WI38 (cell line): ENCODE data around the gene FAM117B.
"Not testable (repeated sequence)": the region's sequence is repeated elsewhere in the genome, so short reads cannot be mapped to it uniquely, and the experiment has no call there.

ENCODE experiments used
- H3K4me3 ChIP-seq: 2 replicates; pipeline ENCODE4 v1.5.1; 2011; ENCODE audit warnings: low read depth, mild to moderate bottlenecking, control low read depth, low read length
- CTCF ChIP-seq: IDR thresholded peaks from 2 replicates; pipeline ENCODE4 v1.5.1; 2012; ENCODE audit warnings: low read depth, mild to moderate bottlenecking, control low read depth, low read length

Gene FAM117B

GRCh38 chr2:202669841-202670240 lies 35.1 kb downstream of the FAM117B start:
- TF ChIP-seq CTCF, result no peak
- no peak overlapping the region for H3K4me3 ChIP-seq

- no peak overlapping the region for H3K4me3 ChIP-seq
- TF ChIP-seq CTCF, result no peak
Measured at GRCh38 chr2:202671317-202672035, 36.7 kb downstream of the FAM117B start.

GRCh38 chr2:202675097-202675496 lies 40.3 kb downstream of the FAM117B start:
- not testable (repeated sequence) for H3K4me3 ChIP-seq

GRCh38 chr2:202679980-202680379 lies 45.2 kb downstream of the FAM117B start:
- no peak for TF ChIP-seq CTCF
- H3K4me3 ChIP-seq, result no peak overlapping the region

GRCh38 chr2:202680512-202680911 lies 45.7 kb downstream of the FAM117B start:
- TF ChIP-seq CTCF, result no peak
- H3K4me3 ChIP-seq, result no peak overlapping the region

GRCh38 chr2:202681688-202682205 lies 47.0 kb downstream of the FAM117B start:
- TF ChIP-seq CTCF, result no peak
- H3K4me3 ChIP-seq, result no peak overlapping the region

- no peak overlapping the region for H3K4me3 ChIP-seq
- TF ChIP-seq CTCF, result no peak
Measured at GRCh38 chr2:202682274-202682673, 47.5 kb downstream of the FAM117B start.

GRCh38 chr2:202687276-202687675 lies 52.5 kb downstream of the FAM117B start:
- no peak for TF ChIP-seq CTCF
- H3K4me3 ChIP-seq, result no peak overlapping the region
